HG03064 (cell line): ENCODE measurements around the gene RERE.

Experiments used
- ATAC-seq: cut with Tn5 transposase; IDR thresholded peaks from one replicate; pipeline ENCODE4 v1.9.1; 2021; ENCODE audit warnings: low read depth; ENCODE audit not compliant: unreplicated experiment

Gene RERE

GRCh38 chr1:8421721-8422120, 395.7 kb downstream of the RERE start:
- no peak for ATAC-seq

- no peak for ATAC-seq
Measured at GRCh38 chr1:8420318-8420717, 397.1 kb downstream of the RERE start.

- ATAC-seq, result no peak
Measured at GRCh38 chr1:8419861-8420260, 397.6 kb downstream of the RERE start.

- no peak for ATAC-seq
Measured at GRCh38 chr1:8419172-8419571, 398.3 kb downstream of the RERE start.

GRCh38 chr1:8418301-8418700, 399.1 kb downstream of the RERE start:
- no peak for ATAC-seq

- no peak for ATAC-seq
Measured at GRCh38 chr1:8417625-8418024, 399.8 kb downstream of the RERE start.

- ATAC-seq, result no peak
Measured at GRCh38 chr1:8416881-8417280, 400.6 kb downstream of the RERE start.

GRCh38 chr1:8415526-8416278, 401.7 kb downstream of the RERE start:
- no peak for ATAC-seq

GRCh38 chr1:8412183-8412831, 405.1 kb downstream of the RERE start:
- ATAC-seq, result no peak

- no peak for ATAC-seq
Measured at GRCh38 chr1:8411803-8412182, 405.6 kb downstream of the RERE start.

GRCh38 chr1:8410791-8411190, 406.6 kb downstream of the RERE start:
- ATAC-seq, result no peak

GRCh38 chr1:8409606-8410005, 407.8 kb downstream of the RERE start:
- no peak for ATAC-seq

GRCh38 chr1:8409106-8409505, 408.3 kb downstream of the RERE start:
- ATAC-seq, result no peak

- no peak for ATAC-seq
Measured at GRCh38 chr1:8408151-8408839, 409.1 kb downstream of the RERE start.

- ATAC-seq, result no peak
Measured at GRCh38 chr1:8407652-8408051, 409.8 kb downstream of the RERE start.

GRCh38 chr1:8406960-8407359, 410.5 kb downstream of the RERE start:
- no peak for ATAC-seq

GRCh38 chr1:8406011-8406410, 411.4 kb downstream of the RERE start:
- no peak for ATAC-seq

- ATAC-seq, result no peak
Measured at GRCh38 chr1:8404460-8405370, 412.7 kb downstream of the RERE start.

- no peak for ATAC-seq
Measured at GRCh38 chr1:8402109-8402710, 415.2 kb downstream of the RERE start.

- no peak for ATAC-seq
Measured at GRCh38 chr1:8398677-8399076, 418.8 kb downstream of the RERE start.
